Measurements from ENCODE around the gene TPM3. TPM values are rescaled to one million over a fixed set of nuclear protein-coding genes. Genes with fewer than 3 reads are reported as not detected.

The TPM3 gene
- total RNA-seq, 2 experiments from 2014 or later, result 235 to 420 TPM

- intact Hi-C loops (cut with micrococcal nuclease; ENCODE audit: unreplicated experiment), result no loop called here
- H3K79me2 ChIP-seq (ENCODE audit: insufficient read depth, low read depth, low read length), result no peaks in the 10 kb centered on the region
- H3K4me2 ChIP-seq (ENCODE audit: low read length), result no peak overlapping the region
- POLR2A ChIA-PET, result interaction anchor here (1.2 to 1.3 kb wide), 2 partner anchors 12 to 26 kb away, joined by 3 to 4 read pairs; no protein-coding TSS in a partner anchor
- DNase-seq (ENCODE audit: low spot score), result no peak
- H3K27ac ChIP-seq (ENCODE audit: low read depth, low read length, poor library complexity, severe bottlenecking), result no peak overlapping the region
- H3K9me2 ChIP-seq (ENCODE audit: insufficient read depth, low read length), result no peaks in the 10 kb centered on the region
- TF ChIP-seq EZH2phosphoT487 (IDR thresholded peaks at IDR 0.05; ENCODE audit: borderline replicate concordance, low read depth, low read length), result no peak
- TF ChIP-seq, protein P1, sequence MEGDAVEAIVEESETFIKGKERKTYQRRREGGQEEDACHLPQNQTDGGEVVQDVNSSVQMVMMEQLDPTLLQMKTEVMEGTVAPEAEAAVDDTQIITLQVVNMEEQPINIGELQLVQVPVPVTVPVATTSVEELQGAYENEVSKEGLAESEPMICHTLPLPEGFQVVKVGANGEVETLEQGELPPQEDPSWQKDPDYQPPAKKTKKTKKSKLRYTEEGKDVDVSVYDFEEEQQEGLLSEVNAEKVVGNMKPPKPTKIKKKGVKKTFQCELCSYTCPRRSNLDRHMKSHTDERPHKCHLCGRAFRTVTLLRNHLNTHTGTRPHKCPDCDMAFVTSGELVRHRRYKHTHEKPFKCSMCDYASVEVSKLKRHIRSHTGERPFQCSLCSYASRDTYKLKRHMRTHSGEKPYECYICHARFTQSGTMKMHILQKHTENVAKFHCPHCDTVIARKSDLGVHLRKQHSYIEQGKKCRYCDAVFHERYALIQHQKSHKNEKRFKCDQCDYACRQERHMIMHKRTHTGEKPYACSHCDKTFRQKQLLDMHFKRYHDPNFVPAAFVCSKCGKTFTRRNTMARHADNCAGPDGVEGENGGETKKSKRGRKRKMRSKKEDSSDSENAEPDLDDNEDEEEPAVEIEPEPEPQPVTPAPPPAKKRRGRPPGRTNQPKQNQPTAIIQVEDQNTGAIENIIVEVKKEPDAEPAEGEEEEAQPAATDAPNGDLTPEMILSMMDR (conservative IDR thresholded peaks at IDR 0.05; ENCODE audit: low read length), result no peak
- H3K9me3 ChIP-seq (ENCODE audit: low read length), result no peaks in the 10 kb centered on the region
- BruUV-seq (replicated peaks), result no TSS peak
- H2AFZ ChIP-seq (ENCODE audit: low read length), result no peak overlapping the region
- H3K4me3 ChIP-seq (ENCODE audit: low read depth, low read length, poor library complexity, severe bottlenecking), result no peak overlapping the region
- H3K4me1 ChIP-seq (ENCODE audit: insufficient read depth, low read length, poor library complexity, severe bottlenecking), result no peaks in the 10 kb centered on the region
- CTCF ChIA-PET (ENCODE audit: unreplicated experiment), result no interaction called here
- H3K36me3 ChIP-seq (ENCODE audit: insufficient read depth, low read length), result no peaks in the 10 kb centered on the region
- no peaks in the 10 kb centered on the region for H4K20me1 ChIP-seq (ENCODE audit: insufficient read depth, low read length)
Measured at GRCh38 chr1:154192476-154192875, 576 bp upstream of the TPM3 start.

DNA sequence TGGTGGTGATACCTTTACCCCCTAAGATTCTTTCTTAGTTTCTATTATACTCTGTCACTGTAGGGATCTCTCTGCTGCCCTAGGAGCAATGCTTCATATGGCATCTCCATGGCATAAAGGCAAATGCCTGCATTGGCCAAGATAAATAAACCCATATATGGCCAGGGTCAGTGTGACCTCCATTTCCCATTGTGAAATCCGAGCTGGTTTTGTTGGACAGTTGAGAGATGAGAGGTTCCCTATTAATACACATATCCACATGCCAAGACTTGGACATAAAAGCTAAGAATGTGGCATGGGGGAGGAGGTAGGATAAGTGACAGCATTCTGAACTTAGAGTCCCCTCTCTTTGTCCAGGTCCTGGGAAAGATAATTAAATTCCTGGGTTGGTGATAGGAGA lies 1.4 kb downstream of the TPM3 start:
- TF ChIP-seq, protein P1 (conservative IDR thresholded peaks at IDR 0.05; ENCODE audit: low read length), result no peak
- no peak for TF ChIP-seq EZH2phosphoT487 (IDR thresholded peaks at IDR 0.05; ENCODE audit: borderline replicate concordance, low read depth, low read length)
- BruUV-seq (replicated peaks), result no TSS peak
- POLR2A ChIA-PET, result no interaction called here

DNA sequence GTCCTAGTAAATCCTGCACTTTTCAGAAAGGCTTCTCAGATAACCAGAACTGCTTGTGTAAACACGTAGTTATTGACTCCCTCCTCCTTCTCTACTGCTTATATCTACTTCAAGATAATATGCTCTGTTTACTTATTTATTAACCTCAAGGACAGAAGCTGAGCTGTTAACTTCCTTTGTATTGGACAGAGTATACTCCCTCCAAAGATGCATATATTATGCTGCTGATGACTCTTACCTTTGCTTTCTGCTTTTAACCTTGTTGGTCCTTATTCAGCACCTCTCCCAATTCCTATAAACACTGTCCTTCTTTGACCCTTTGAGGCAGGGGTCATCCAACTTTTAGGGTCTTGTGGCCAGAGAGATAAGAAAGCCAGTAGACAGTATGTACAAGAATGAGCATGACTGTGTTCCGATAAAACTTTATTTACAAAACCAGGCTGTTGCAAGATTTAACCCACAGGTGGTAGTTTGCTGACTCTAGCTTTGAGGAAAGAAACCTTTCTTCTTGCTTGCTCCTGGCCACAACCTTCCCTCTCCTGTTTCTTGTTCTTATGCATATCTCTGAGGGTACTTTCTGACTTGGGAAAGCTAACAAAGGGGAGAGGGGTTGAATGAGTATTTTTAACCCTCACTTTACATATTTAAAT lies 4.9 kb downstream of the TPM3 start:
- peak; percentile 24 for DNase-seq (ENCODE audit: low spot score)
- H4K20me1 ChIP-seq (ENCODE audit: insufficient read depth, low read length), result no peaks in the 10 kb centered on the region; the same call in 1 of the 2 replicates
- no peak overlapping the region for H3K4me3 ChIP-seq (ENCODE audit: low read depth, low read length, poor library complexity, severe bottlenecking)
- H3K9me2 ChIP-seq (ENCODE audit: insufficient read depth, low read length), result no peaks in the 10 kb centered on the region
- H3K9me3 ChIP-seq (ENCODE audit: low read length), result no peaks in the 10 kb centered on the region
- H3K79me2 ChIP-seq (ENCODE audit: insufficient read depth, low read depth, low read length), result peaks cover 9% of the 10 kb centered on the region
- H3K36me3 ChIP-seq (ENCODE audit: insufficient read depth, low read length), result no peaks in the 10 kb centered on the region; the same call in 1 of the 2 replicates
- no peak overlapping the region for H3K27ac ChIP-seq (ENCODE audit: low read depth, low read length, poor library complexity, severe bottlenecking)
- no peak overlapping the region for H3K4me2 ChIP-seq (ENCODE audit: low read length)
- H2AFZ ChIP-seq (ENCODE audit: low read length), result no peak overlapping the region
- no TSS peak for BruUV-seq (replicated peaks)
- ChIA-PET CTCF (ENCODE audit: unreplicated experiment) (no interaction called here), POLR2A (no interaction called here)
- TF ChIP-seq EZH2phosphoT487 (IDR thresholded peaks at IDR 0.05; ENCODE audit: borderline replicate concordance, low read depth, low read length), result no peak
- TF ChIP-seq, protein P1 (conservative IDR thresholded peaks at IDR 0.05; ENCODE audit: low read length), result no peak
- intact Hi-C loops (cut with micrococcal nuclease; ENCODE audit: unreplicated experiment), result loop anchor here (1.0 to 10.0 kb wide), 3 partner anchors 85 to 288 kb away; partner anchors contain the start of gene HAX1
- H3K4me1 ChIP-seq (ENCODE audit: insufficient read depth, low read length, poor library complexity, severe bottlenecking), result peaks cover 3% of the 10 kb centered on the region

More for the DNA sequence above, 1.4 kb downstream of the TPM3 start:
- Histone ChIP-seq H2AFZ (ENCODE audit: low read length) (no peak overlapping the region), H3K4me2 (ENCODE audit: low read length) (no peak overlapping the region), H3K79me2 (ENCODE audit: insufficient read depth, low read depth, low read length) (no peaks in the 10 kb centered on the region), H3K4me1 (ENCODE audit: insufficient read depth, low read length, poor library complexity, severe bottlenecking) (no peaks in the 10 kb centered on the region), H3K9me2 (ENCODE audit: insufficient read depth, low read length) (no peaks in the 10 kb centered on the region), H4K20me1 (ENCODE audit: insufficient read depth, low read length) (no peaks in the 10 kb centered on the region), H3K36me3 (ENCODE audit: insufficient read depth, low read length) (no peaks in the 10 kb centered on the region), H3K9me3 (ENCODE audit: low read length) (no peaks in the 10 kb centered on the region), H3K27ac (ENCODE audit: low read depth, low read length, poor library complexity, severe bottlenecking) (no peak overlapping the region), H3K4me3 (ENCODE audit: low read depth, low read length, poor library complexity, severe bottlenecking) (no peak overlapping the region)
- intact Hi-C loops (cut with micrococcal nuclease; ENCODE audit: unreplicated experiment), result no loop called here
- DNase-seq (ENCODE audit: low spot score), result no peak
- CTCF ChIA-PET (ENCODE audit: unreplicated experiment), result no interaction called here

All from OCI-LY7 (cell line).